ENCODE results near the gene TALDO1.

DNA sequence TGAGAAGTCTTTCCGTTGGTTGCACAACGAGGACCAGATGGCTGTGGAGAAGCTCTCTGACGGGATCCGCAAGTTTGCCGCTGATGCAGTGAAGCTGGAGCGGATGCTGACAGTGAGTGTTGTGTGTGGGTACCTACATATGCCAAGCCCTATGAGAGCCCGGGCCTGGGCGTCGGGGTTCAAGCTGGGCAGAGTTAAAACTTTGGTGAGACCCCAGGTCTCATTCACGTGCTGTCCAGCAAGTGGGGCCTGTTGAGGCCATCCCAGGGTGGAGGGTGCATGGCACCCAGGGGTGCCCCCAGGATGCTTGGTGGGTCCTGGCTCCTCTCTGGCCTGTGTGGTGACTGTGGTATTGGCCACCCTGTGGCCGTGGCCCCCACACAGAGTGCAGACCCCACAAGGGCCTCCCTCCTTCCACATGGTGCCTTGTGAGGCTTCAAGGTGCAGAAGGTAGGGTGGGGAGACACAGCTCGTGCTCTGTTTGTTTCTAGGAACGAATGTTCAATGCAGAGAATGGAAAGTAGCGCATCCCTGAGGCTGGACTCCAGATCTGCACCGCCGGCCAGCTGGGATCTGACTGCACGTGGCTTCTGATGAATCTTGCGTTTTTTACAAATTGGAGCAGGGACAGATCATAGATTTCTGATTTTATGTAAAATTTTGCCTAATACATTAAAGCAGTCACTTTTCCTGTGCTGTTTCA lies 17.2 kb downstream of the TALDO1 start:
- TF ChIP-seq, protein P1, sequence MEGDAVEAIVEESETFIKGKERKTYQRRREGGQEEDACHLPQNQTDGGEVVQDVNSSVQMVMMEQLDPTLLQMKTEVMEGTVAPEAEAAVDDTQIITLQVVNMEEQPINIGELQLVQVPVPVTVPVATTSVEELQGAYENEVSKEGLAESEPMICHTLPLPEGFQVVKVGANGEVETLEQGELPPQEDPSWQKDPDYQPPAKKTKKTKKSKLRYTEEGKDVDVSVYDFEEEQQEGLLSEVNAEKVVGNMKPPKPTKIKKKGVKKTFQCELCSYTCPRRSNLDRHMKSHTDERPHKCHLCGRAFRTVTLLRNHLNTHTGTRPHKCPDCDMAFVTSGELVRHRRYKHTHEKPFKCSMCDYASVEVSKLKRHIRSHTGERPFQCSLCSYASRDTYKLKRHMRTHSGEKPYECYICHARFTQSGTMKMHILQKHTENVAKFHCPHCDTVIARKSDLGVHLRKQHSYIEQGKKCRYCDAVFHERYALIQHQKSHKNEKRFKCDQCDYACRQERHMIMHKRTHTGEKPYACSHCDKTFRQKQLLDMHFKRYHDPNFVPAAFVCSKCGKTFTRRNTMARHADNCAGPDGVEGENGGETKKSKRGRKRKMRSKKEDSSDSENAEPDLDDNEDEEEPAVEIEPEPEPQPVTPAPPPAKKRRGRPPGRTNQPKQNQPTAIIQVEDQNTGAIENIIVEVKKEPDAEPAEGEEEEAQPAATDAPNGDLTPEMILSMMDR (IDR thresholded peaks at IDR 0.05; ENCODE audit: poor library complexity, severe bottlenecking) = no peak
- TF ChIP-seq SMC3 (conservative IDR thresholded peaks at IDR 0.05; ENCODE audit: poor library complexity) = no peak
- no peak for TF ChIP-seq TAF1 (IDR thresholded peaks at IDR 0.05; ENCODE audit: low read depth)
- TF ChIP-seq POLR2AphosphoS5 (IDR thresholded peaks at IDR 0.05) = no peak

Measured in neural cell (in vitro differentiated cells).